ENCODE results near the gene ARMH3.
A peak's percentile ranks its signal among the peaks of the same experiment; 100 is the strongest.

The ARMH3 gene

DNA sequence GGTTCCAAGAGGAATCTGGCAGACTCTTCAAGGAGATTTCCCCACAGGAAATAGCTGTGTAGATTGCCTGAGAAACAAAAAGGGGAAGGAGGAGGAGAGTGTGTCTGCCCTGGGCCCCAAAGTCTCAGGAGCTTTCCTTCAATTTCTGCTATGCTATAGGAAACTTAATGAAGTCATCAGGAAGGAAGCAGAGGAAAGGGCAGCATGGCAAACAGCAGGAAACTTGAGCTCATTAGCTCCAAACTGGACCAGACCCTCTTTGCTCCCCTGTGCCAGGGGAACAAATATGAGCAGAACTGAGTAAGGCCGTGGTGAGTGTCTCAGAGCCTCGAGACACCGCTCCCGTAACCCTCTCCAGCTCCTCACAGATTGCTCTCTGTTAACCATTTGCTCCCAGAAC is 207.6 kb downstream of the ARMH3 start:
- no peak for DNase-seq

DNA sequence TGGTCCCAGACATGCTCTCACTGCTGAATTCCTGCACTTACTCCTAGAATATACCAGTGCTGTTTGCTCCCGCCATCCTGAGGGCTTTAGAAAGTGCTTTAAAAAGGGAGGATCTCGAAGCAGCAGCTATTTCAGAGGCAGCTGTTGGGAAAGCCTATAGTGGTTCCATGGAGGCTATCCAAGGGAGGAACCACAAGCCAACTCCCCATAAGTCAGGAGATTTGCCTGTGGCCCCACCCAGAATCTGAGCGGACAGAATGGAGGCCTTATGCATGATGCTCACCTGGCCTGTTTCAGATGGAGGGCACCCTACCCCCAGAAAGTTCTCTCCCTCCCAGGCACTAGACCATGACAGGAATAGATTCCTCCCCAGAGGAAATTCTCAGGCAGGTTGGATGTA is 210.1 kb downstream of the ARMH3 start:
- DNase-seq: no peak

DNA sequence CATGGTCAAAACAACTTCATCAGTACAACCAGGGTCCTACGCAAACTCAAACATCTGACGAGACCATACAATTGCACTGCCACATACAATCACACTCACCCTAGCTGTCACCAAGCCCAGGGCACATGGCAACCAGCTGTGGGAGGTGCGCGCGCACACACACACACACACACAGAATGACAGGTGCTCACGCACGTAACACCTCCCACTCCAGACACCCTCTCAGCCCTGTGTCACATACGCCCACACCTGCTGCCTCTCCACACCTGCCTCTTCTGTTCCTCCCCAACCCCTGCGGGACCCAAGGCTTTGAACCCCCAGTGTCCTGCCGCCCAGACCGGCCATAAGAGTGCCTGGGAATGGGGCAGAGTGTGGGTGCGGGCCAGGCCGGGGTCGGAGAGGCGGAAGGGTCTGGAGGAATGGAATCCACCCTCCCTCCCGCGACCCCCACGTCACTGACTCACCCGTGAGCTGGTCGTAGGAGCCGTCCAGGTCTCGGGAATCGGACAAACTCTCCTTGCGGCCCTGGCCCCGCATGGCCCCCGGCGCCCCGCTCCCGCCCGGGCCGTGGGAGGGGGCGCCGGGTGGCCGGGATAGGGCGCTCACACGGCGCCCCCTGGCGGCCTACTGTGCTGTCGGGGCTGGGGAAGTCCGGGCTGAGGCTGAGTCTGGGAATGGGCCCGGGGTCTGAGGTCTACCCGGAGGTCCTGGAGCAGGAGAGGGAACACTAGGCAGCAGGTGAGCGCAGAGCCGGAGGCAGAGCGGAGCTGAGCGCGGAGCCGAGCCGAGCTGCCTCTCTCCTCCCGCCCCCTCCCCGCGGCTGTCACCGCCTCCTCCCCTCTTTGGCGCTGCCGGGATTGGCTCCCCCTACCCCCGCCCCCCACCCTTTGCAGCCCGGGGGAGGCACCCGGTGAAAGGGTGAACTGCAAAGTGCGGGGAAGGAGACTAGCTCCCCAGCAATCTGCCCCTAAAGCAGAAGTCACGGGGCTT is 212.6 kb downstream of the ARMH3 start, which contains the start of gene KCNIP2:
Gene KCNIP2 (minus strand): TSS at position 769 of the 990 bp plus-strand sequence. CDS start 232 bp downstream, at position 537.
- DNase-seq: peak; percentile 69

DNA sequence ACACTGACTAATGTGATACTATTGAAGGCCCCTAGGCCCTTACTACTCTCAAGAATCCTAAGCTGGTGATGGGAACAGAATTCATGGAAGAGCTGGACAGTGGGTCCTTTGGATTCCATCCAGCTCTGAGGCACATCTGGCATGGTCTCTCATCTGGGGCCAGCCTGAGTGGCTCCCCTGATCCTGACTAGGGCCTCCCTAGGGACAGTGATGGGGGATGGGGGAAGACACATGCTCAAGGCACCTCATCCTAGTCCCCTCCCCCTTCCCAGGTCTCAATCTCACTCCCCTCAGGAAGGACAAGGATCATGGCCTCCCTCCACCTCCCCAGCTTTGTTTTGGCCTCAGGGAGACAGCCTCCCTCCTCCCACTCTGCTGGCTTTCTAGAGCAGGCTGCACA is 214.1 kb downstream of the ARMH3 start:
- DNase-seq: peak; percentile 14

DNA sequence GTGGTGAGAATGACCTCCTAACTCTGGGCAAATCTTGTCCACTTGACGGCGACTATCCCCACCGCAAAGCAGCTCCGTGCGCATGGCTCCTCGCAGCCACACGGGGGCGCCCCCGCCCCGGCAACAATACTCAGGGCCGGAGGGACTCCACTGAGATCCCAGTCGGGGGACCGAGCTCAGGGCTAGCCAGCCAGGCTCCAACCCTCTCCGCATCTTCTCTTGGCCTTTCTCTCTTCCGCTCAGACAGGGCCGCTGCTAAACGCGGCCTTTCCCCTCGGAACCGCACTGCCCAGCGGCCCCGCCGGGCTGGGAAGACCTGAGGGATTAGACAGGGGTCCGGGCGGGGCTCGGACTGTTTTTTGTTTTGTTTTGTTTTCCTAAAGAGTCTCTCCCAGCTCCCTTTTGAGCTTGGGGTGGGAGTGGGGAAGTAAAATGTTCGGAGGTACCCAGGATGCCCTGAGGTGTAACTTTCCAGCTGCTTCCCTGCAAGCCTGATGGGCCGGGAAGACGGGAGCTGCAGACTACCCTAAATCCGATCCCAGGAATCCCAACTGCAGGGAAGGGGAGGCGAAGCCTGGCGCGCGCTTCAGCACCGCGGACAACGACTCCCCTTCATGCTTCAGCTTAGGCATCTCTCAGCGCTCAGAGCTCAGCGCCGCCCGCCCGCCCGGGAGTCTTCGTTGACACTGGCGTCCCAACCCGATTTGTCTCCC is 215.1 kb downstream of the ARMH3 start:
- DNase-seq: peak; percentile 93

DNA sequence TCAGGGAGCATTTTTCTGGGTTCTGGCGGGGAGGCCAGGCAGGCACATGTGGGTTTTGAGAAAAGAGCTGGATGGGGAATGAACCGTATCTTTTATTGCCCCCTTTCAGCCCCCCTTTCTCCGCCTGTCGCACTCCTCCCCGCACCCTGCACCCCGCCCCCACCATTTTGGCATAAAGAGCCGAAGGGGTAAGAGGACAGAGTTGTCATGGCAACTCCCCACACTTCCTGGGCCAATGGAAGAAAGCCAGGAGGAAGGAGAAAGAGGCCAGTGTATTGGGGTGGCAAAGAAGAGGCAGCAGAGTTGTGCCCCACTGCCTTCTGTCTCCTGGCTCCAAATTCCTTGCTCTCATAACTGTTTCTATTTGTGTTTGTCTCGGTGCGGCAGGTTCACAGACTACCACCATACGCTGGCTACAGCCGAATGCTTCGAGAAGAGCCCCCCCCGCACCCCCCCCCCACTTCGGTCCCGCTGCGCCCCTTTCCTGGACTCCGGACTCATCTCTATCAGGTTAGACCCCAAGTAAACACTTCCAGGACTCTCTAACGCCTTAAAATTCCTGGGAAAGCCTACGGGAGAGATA is 215.8 kb downstream of the ARMH3 start:
- DNase-seq: no peak

DNA sequence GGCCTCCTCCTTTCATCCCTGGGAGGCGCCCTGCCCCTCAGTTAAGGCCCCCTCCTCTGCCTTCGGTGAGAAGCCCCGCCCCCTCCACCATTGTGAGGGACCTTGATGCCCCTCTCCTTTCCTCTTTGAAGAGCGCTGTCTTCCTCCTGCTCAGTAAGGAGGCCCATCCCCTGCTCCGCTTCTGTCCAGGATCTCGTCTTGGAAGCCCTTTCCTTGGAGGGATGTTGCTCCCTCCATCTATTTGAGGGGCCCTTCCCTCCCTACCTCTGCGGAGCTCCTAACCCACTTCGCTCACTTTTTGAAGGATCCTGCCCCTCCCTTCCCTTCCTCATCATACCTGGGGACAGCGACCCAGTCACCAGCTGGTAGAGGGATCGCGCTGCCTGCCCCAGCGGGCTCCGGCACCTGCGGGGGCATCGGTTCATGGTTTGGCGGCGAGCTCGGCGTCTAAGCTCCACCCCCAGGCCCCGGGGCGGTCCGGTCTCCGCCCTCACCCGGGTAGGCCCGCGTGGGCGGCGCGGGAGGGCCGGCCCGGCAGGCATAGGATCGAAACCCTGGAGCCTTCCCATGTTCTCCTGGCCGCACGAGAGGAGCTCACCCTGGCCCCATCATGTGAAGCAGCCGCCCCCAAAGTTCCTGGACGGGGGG is 216.4 kb downstream of the ARMH3 start:
- DNase-seq: peak; percentile 59

DNA sequence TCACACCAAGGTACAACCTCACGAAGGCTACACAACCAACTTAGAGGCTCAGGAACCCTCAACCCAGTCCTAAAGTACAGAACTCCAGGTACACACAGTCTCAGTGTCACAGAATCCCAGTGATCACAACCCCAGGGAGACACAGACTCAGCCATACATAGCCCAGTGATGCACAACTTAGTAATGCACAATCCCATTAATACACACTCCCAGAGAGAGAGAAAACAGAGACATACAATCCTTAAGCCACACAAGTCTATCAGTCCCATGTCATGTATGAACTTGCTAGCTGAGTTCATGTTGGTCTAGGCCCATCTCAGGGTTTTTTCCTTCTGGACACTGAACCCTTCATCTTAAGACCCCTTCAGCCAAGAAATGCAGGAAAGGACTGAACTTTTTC is 217.0 kb downstream of the ARMH3 start:
- no peak for DNase-seq

DNA sequence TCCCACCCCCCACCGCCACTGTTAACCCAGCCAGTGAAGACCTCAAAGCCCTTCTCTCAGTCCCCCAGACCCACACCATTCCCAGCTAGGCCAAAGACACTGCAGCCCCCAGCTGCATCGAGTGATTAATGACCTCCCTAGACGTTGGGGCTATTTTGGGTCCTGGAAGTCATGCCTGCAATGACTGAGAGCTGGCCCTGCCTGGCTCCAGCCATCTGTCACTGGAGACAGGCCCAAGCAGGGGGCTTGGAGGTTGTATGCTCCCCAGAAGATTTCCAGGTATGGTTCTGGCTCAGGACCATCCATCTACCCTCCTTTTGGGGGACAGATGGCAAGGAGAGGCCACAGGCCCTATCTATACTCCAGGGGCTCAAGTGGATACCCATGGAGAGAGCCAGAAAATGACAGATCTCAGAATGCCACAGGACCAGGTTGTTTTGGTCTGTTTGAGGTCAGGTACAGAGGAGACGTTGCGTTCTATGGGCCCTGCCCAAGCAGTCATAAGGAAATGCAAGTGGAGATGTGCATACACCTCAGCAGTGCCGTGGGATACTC is 217.5 kb downstream of the ARMH3 start:
- DNase-seq: no peak

DNA sequence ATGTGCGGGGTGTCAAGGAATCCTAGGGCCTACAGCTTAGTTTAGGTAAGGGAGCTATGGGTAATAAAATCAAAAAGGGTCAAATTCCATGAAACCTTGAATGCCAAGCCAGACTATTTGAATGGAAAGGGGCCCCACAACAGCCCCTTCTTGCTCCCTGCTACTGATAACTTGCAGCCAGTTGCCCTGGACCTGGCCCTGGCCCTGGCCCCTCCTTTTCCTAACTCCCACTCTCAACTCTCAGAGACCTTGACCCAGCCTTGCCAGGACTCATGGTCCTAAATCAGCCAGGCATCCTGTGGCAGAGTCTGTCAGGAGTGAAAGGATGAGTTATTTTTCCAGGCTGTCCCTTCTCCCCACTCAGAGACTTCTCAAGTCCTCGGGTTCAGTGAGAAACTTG is 218.2 kb downstream of the ARMH3 start:
- no peak for DNase-seq

DNA sequence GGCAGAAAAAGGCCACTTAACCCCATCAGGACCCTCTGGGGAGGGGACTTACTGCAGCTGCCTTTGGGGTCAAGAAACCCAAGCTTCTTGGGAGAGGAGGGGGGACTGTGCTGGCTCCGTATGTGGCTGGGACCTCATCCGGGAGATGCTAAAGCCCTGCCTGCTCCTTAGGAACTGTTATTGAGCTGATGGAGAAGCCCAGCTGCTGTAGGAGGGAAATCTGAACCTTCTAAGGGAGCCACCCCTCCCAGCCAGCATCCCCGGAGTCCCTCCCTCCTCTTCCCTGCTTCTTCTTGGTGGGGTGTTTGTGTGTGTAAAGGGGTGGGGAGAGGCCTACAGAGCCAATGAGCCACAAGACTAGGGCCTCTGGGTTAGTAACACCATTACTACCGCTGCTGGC is 220.6 kb downstream of the ARMH3 start:
- peak; percentile 16 for DNase-seq

DNA sequence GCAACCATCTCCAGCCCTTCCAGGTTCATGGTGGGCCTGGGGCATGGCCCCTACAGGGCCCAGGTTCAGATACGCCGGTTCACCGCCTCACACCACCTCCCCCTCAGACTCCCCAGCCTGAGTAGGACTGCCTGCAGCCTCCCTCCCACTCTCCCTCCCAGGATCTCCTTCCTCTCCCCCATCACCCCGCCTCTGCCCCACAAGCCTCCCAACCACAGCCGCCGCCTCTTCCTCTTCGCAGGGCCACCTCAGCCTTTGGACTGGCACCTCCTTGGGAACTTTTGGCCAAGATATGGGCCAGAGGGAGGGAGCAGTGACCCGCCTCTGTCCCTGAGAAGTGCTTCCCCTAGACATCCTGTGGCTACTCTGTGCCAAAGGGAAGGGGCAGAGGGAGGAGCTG is 221.6 kb downstream of the ARMH3 start:
- no peak for DNase-seq

DNA sequence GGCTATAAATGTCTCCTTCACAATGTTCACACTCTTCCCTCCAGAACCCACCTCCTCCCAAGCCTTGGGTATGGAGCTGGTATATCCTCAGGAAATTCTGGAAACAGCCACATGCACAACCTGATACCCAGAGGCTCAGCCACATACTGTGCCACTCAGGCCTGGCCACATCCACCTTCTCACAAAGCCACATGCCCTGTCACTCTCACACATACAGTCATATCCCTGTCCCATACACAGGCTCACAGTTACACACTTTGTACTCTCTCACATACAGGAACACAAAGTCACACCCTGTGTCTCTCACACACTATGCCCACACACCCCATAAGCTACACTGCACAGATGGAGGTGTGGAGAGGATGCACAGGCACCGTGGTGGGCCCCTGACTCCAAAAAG is 222.5 kb downstream of the ARMH3 start:
- DNase-seq: no peak

DNA sequence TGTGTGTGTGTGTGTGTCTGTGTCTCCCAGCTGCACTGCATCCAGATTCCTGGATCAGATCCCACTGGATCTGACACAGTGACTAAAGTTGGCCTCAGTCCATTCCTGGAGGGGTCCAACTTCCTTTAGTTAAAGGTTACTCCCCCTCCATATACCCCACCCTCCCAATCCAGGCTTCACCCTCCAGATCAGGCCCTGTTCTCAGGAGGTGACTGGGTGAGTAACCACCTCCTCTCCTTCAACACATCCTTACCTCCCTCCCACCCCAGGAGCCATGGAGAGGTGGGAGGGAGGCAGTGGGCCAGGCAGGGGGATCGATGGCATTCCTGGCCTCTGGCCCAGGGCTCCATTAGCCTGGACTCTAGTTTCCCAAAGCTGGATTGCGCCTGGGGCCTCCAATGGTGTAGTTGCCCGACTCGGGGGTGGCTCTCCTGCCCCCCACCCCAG is 223.6 kb downstream of the ARMH3 start:
- no peak for DNase-seq

DNA sequence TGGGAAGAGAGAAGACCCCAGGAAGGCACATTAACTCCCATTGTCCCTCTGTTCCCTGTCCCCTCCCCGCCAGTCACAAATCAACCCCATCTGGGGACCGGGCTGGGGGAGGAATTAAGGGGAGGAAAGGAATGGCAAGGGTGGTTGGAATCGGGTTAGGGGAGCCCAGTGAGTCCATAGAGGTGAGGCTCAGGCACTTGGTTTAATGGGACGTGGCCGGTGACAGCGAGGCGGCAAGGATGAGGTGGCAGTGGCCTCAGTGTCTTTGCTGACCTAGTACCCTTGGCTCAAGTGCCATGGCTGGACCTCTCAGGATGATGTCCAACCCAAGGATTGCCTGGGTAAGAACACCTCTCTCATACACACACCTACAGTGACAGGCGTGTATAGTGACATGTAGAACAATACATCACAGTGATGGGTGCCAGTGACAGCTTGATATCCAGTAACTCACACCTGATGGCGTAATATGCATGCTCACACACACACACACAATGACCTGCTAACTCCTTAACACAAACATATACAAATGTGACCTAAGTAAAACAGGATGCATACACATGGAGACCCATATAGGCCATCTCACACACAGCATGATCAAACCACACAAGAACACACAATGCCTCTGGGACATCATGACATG is 224.7 kb downstream of the ARMH3 start:
- DNase-seq: no peak

DNA sequence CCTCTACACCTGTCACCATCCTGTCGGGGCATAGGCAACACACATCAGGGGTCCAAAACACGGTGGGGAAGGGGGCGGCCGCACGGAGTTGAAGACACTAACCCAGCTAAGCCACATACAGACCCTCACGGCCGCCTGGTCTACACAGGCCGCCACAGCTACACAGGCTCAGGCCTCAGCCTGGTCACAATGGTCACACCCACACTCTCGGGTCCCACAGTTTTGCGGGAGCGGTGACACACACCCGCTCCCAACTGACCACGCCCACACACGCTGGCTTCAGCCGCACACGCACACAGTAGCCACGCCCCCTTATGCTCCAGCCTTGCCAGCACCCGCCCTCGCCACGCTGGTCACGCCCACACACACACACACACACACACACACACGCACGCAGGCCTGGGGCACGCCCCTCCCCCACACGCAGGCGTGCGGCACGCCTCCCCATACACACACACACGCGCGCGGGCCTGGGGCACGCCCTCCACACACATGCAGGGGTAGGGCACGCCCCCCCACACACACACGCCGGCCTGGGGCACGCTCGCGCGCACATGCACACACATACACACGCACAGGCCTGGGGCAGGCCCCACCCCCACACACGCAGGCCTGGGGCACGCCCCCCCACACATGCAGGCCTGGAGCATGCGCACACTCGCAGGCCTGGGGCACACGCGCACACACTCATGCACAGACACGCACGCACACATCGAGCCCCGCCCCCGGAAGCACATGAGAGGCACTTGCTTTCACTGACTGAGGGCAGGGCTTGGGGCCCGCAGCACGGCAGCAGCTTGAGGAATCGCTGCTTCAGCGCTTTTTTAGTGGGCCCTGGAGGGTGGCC is 225.4 kb downstream of the ARMH3 start:
- DNase-seq: peak; percentile 95

DNA sequence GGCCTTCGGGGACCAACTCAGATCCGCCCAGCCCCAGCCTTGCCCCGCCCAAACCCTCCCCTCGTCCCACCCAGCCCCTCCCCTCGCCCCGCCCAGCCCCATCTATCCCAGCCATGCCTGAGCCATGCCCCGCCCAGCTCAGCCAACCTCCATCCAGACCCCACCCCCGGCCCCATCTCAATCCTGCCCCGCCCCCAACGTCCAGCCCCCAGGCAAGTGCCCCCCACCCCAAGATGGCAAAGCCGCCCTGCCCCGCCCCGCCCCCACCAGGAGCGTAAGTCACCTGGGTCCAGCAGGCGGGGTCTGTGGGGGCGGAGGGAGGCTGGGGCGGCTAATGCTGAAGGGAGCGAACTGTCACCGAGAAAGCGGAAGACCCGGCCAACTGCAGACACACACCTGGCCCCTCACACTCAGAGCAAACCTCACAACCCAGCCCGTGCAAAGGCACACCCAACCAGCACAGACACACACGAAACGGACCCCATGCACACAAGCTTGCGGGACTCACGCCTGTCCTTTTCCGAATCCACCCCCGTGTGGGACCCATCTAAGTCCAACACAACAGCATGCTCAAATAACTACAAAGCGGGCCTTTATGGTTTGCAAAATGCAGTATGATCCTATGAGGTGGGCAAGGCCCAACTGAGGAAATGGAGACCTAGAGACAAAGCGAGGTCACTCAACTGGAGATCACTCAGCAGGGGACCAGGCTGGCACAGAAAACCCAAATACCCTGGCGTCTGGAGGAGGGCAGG is 226.2 kb downstream of the ARMH3 start:
- no peak for DNase-seq

DNA sequence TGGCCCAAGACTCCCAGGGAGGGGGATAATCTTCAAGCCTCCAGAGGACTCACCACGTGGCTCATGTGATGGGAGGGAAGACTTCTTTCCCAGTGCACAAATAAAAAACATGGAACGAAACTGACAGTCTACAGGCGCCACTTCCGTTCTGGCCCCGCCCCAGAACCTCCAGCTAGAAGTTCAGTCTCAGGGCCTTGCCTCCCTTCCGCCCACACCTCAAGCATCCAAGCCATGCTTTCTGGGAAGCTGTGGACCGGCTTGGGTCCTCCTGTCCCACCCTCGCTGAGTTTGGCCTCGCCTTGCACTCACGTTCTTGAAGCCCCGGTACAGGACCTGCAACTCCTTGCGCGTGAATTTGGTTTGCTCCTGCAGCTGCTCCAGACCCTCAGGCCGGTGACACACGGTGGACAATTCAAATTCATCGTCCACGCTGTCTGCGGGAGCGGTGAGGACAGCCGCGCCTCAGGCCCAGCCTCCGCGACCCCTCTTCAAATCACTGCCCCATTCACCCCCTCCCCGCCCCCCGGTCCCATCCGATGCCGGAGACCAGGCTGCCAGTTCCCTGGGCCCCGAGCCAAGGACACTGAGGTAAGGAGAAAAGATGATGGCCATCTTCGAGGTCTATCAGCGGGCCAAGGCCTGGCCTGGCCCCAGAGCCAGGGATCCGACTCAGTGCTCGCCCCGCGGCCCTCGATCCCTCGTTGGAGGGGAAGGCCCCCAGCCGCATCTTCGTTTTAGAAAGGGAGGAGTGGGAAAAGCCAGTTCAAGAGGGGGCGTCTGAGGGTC is 227.0 kb downstream of the ARMH3 start:
- peak; percentile 62 for DNase-seq

DNA sequence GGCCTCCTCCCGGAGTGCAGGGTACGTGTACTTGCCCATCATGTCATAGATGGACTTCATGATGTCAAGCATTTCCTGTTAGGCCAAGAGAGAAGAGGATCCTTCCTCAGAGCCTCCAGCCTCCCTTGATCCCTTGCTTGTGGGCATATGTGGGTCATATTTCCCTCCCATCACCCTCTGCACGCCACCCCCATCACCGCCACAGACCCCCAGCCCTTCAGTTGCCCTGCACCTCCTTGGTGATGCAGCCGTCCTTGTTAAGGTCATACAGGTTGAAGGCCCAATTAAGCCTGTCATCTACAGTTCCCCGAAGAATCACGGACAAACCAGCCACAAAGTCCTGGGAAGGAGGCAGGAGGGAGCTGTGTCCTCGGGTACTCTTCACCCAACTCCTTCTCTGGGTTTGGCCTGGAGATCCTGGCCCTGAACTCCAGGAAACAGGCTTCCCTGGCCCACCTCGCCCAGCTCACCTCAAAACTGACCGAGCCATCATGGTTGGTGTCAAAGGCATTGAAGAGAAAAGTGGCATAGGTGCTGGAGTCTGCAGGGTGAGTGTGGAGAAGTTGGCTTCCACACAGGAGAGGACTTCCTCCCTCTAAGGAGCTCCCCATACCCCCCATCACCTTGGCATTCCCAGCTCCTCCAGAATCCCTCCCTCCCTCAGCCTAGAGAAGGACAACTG is 227.9 kb downstream of the ARMH3 start:
- DNase-seq: no peak
